HEK293 (cell line): ENCODE measurements around the gene CCDC116.

ENCODE experiments used
- HIC1 ChIP-seq: fragments of 450-650 bp; formaldehyde crosslinking; IDR thresholded peaks from 2 replicates; pipeline ENCODE4 v1.5.1; 2016; ENCODE audit warnings: missing biosample characterization, missing genetic modification characterization
- KLF16 ChIP-seq: fragments of 450-650 bp; formaldehyde crosslinking; IDR thresholded peaks from 2 replicates; pipeline ENCODE4 v1.5.1; 2017; ENCODE audit warnings: missing biosample characterization, missing genetic modification characterization
- KLF17 ChIP-seq: fragments of 450-650 bp; formaldehyde crosslinking; IDR thresholded peaks from 2 replicates; pipeline ENCODE4 v1.5.1; 2016; ENCODE audit warnings: missing biosample characterization, missing genetic modification characterization
- OVOL3 ChIP-seq: fragments of 450-650 bp; formaldehyde crosslinking; IDR thresholded peaks from 2 replicates; pipeline ENCODE4 v1.5.1; 2016; ENCODE audit warnings: missing biosample characterization, missing genetic modification characterization
- SALL2 ChIP-seq: fragments of 450-650 bp; formaldehyde crosslinking; IDR thresholded peaks from 2 replicates; pipeline ENCODE4 v1.5.0; 2017; ENCODE audit warnings: missing biosample characterization, mild to moderate bottlenecking, missing genetic modification characterization, borderline replicate concordance
- SCRT1 ChIP-seq: fragments of 450-650 bp; formaldehyde crosslinking; IDR thresholded peaks from 2 replicates; pipeline ENCODE4 v1.5.1; 2016; ENCODE audit warnings: missing biosample characterization, missing genetic modification characterization, borderline replicate concordance
- YY1 ChIP-seq: fragments of 450-650 bp; formaldehyde crosslinking; IDR thresholded peaks from 2 replicates; pipeline ENCODE4 v1.5.1; 2018; ENCODE audit warnings: missing biosample characterization, missing genetic modification characterization
- ZBTB20 ChIP-seq: fragments of 450-650 bp; formaldehyde crosslinking; IDR thresholded peaks from 2 replicates; pipeline ENCODE4 v1.5.1; 2016; ENCODE audit warnings: missing biosample characterization, missing genetic modification characterization
- ZBTB7A ChIP-seq: fragments of 450-650 bp; formaldehyde crosslinking; IDR thresholded peaks from 2 replicates; pipeline ENCODE4 v1.5.1; 2016; ENCODE audit warnings: low read depth, missing biosample characterization, missing genetic modification characterization
- ZFHX2 ChIP-seq: fragments of 450-650 bp; formaldehyde crosslinking; conservative IDR thresholded peaks from 2 replicates; pipeline ENCODE4 v1.5.1; 2016; ENCODE audit warnings: missing biosample characterization, missing genetic modification characterization
- ZFP41 ChIP-seq: fragments of 450-650 bp; formaldehyde crosslinking; IDR thresholded peaks from 2 replicates; pipeline ENCODE4 v1.5.1; 2016; ENCODE audit warnings: missing biosample characterization, missing genetic modification characterization, borderline replicate concordance
- ZIC2 ChIP-seq: fragments of 450-650 bp; formaldehyde crosslinking; IDR thresholded peaks from 2 replicates; pipeline ENCODE4 v1.5.1; 2016; ENCODE audit warnings: missing biosample characterization, missing genetic modification characterization
- ZNF121 ChIP-seq: fragments of 450-650 bp; formaldehyde crosslinking; IDR thresholded peaks from 2 replicates; pipeline ENCODE4 v1.5.1; 2016; ENCODE audit warnings: missing biosample characterization, missing genetic modification characterization
- ZNF133 ChIP-seq: fragments of 450-650 bp; formaldehyde crosslinking; IDR thresholded peaks from 2 replicates; pipeline ENCODE4 v1.5.1; 2016; ENCODE audit warnings: missing biosample characterization, missing genetic modification characterization
- ZNF174 ChIP-seq: fragments of 450-650 bp; formaldehyde crosslinking; IDR thresholded peaks from 2 replicates; pipeline ENCODE4 v1.5.0; 2017; ENCODE audit warnings: missing biosample characterization, mild to moderate bottlenecking, missing genetic modification characterization
- ZNF311 ChIP-seq: fragments of 450-650 bp; formaldehyde crosslinking; IDR thresholded peaks from 2 replicates; pipeline ENCODE4 v1.5.1; 2017; ENCODE audit warnings: missing biosample characterization, missing genetic modification characterization, borderline replicate concordance
- ZNF394 ChIP-seq: fragments of 450-650 bp; formaldehyde crosslinking; IDR thresholded peaks from 2 replicates; pipeline ENCODE4 v1.5.1; 2016; ENCODE audit warnings: missing biosample characterization, missing genetic modification characterization, mild to moderate bottlenecking, moderate library complexity, borderline replicate concordance
- ZNF416 ChIP-seq: fragments of 450-650 bp; formaldehyde crosslinking; IDR thresholded peaks from 2 replicates; pipeline ENCODE4 v1.5.1; 2016; ENCODE audit warnings: missing biosample characterization, missing genetic modification characterization
- ZNF433 ChIP-seq: fragments of 450-650 bp; formaldehyde crosslinking; IDR thresholded peaks from 2 replicates; pipeline ENCODE4 v1.5.1; 2016; ENCODE audit warnings: missing biosample characterization, missing genetic modification characterization, low read depth
- ZNF514 ChIP-seq: fragments of 450-650 bp; formaldehyde crosslinking; IDR thresholded peaks from 2 replicates; pipeline ENCODE4 v1.5.1; 2016; ENCODE audit warnings: missing biosample characterization, missing genetic modification characterization
- ZNF561 ChIP-seq: fragments of 450-650 bp; IDR thresholded peaks from 2 replicates; pipeline ENCODE4 v1.5.1; 2018; ENCODE audit warnings: missing biosample characterization, missing genetic modification characterization, borderline replicate concordance
- ZNF571 ChIP-seq: fragments of 450-650 bp; formaldehyde crosslinking; IDR thresholded peaks from 2 replicates; pipeline ENCODE4 v1.5.0; 2017; ENCODE audit warnings: missing biosample characterization, missing genetic modification characterization
- ZNF623 ChIP-seq: fragments of 450-650 bp; formaldehyde crosslinking; IDR thresholded peaks from 2 replicates; pipeline ENCODE4 v1.5.1; 2016; ENCODE audit warnings: missing biosample characterization, missing genetic modification characterization
- ZNF701 ChIP-seq: fragments of 450-650 bp; formaldehyde crosslinking; IDR thresholded peaks from 2 replicates; pipeline ENCODE4 v1.5.1; 2016; ENCODE audit warnings: missing biosample characterization, missing genetic modification characterization
- ZNF704 ChIP-seq: fragments of 450-650 bp; formaldehyde crosslinking; IDR thresholded peaks from 2 replicates; pipeline ENCODE4 v1.5.1; 2016; ENCODE audit warnings: missing biosample characterization, missing genetic modification characterization
- TF ChIP-seq, protein P1 (sequence below): fragments of 450-650 bp; formaldehyde crosslinking; optimal IDR thresholded peaks from 2 replicates; pipeline ENCODE3; 2016; ENCODE audit warnings: missing biosample characterization, mild to moderate bottlenecking, missing genetic modification characterization
- TF ChIP-seq, protein P2 (sequence below): fragments of 450-650 bp; formaldehyde crosslinking; IDR thresholded peaks from 2 replicates; pipeline ENCODE4; 2016; ENCODE audit warnings: missing biosample characterization, missing genetic modification characterization
- TF ChIP-seq, protein P3 (sequence below): fragments of 450-650 bp; IDR thresholded peaks from 2 replicates; pipeline ENCODE4 v1.5.1; 2018; ENCODE audit warnings: missing biosample characterization, missing genetic modification characterization

CCDC116 gene

GRCh38 chr22:21629255-21630149 lies 3.1 kb upstream of the CCDC116 start, which contains the start of gene YDJC (continued):
- peak; percentile 87 for TF ChIP-seq HIC1 (tag by site-specific recombination)
- no peak for TF ChIP-seq ZNF514 (tag by site-specific recombination)
- no peak for TF ChIP-seq ZNF121 (tag by site-specific recombination)
- TF ChIP-seq ZNF704 (tag by site-specific recombination): no peak
- no peak for TF ChIP-seq ZNF571 (tag by site-specific recombination)
- TF ChIP-seq ZIC2: no peak
- TF ChIP-seq, protein P1, sequence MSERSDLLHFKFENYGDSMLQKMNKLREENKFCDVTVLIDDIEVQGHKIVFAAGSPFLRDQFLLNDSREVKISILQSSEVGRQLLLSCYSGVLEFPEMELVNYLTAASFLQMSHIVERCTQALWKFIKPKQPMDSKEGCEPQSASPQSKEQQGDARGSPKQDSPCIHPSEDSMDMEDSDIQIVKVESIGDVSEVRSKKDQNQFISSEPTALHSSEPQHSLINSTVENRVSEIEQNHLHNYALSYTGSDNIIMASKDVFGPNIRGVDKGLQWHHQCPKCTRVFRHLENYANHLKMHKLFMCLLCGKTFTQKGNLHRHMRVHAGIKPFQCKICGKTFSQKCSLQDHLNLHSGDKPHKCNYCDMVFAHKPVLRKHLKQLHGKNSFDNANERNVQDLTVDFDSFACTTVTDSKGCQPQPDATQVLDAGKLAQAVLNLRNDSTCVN (tag by site-specific recombination): peak; percentile 94
- no peak for TF ChIP-seq ZFP41
- no peak for TF ChIP-seq SCRT1 (tag by site-specific recombination)
- peak; percentile 71; the same call in 1 of the 2 replicates for TF ChIP-seq ZBTB20 (tag by site-specific recombination)
- no peak for TF ChIP-seq ZNF133 (tag by site-specific recombination)
- TF ChIP-seq, protein P2, sequence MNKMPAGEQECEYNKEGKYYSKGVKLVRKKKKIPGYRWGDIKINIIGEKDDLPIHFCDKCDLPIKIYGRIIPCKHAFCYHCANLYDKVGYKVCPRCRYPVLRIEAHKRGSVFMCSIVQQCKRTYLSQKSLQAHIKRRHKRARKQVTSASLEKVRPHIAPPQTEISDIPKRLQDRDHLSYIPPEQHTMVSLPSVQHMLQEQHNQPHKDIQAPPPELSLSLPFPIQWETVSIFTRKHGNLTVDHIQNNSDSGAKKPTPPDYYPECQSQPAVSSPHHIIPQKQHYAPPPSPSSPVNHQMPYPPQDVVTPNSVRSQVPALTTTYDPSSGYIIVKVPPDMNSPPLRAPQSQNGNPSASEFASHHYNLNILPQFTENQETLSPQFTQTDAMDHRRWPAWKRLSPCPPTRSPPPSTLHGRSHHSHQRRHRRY (tag by site-specific recombination): no peak
- TF ChIP-seq ZBTB7A (tag by site-specific recombination): peak; percentile 45; the same call in 1 of the 2 replicates
- TF ChIP-seq ZNF623 (tag by site-specific recombination): no peak
- peak; percentile 92 for TF ChIP-seq KLF16
- TF ChIP-seq ZNF394: peak; percentile 100
- no peak for TF ChIP-seq OVOL3 (tag by site-specific recombination)
- TF ChIP-seq ZNF561 (tag by site-specific recombination): 0 out of 2 replicates have a peak, but pooled peaks have one; percentile 14
- TF ChIP-seq YY1: peak; percentile 84; the same call in 1 of the 2 replicates
- no peak for TF ChIP-seq ZNF416 (tag by site-specific recombination)
- TF ChIP-seq SALL2 (tag by site-specific recombination): no peak
- TF ChIP-seq ZNF433 (tag by site-specific recombination): no peak
- TF ChIP-seq, protein P3, sequence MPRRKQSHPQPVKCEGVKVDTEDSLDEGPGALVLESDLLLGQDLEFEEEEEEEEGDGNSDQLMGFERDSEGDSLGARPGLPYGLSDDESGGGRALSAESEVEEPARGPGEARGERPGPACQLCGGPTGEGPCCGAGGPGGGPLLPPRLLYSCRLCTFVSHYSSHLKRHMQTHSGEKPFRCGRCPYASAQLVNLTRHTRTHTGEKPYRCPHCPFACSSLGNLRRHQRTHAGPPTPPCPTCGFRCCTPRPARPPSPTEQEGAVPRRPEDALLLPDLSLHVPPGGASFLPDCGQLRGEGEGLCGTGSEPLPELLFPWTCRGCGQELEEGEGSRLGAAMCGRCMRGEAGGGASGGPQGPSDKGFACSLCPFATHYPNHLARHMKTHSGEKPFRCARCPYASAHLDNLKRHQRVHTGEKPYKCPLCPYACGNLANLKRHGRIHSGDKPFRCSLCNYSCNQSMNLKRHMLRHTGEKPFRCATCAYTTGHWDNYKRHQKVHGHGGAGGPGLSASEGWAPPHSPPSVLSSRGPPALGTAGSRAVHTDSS (tag by site-specific recombination): no peak
- no peak for TF ChIP-seq ZNF174 (tag by site-specific recombination)
- TF ChIP-seq KLF17 (tag by site-specific recombination): peak; percentile 63
- TF ChIP-seq ZFHX2: peak; percentile 86
- no peak for TF ChIP-seq ZNF701 (tag by site-specific recombination)
- no peak for TF ChIP-seq ZNF311 (tag by site-specific recombination)
